Stomach (tissue), 4 donors: ENCODE data around the gene PHACTR3.

Experiments
- EP300 ChIP-seq: sonication (generic); formaldehyde crosslinking; IDR thresholded peaks from one replicate; pipeline ENCODE4 v1.6.1; 2017; ENCODE audit warnings: antibody characterized with exemption
- POLR2A ChIP-seq, 4 donors: fragments of 450-650 bp; IDR thresholded peaks; one replicate each; pipeline ENCODE4 v1.6.1; 2016; ENCODE audit warnings: antibody characterized with exemption in 4 of 4, control low read depth in 2 of 4, mild to moderate bottlenecking in 1 of 4, moderate library complexity in 1 of 4
- POLR2AphosphoS5 ChIP-seq, 3 donors: sonication (generic); formaldehyde crosslinking; IDR thresholded peaks; one replicate each; pipeline ENCODE4 v1.6.1; 2016; ENCODE audit warnings: antibody characterized with exemption in 3 of 3
- TF ChIP-seq, protein P1 (sequence below), 7 experiments: fragments of 450-650 bp in 4 of 7; fragments of 200-600 bp in 3 of 7; sonication (generic) in 3 of 7; IDR thresholded peaks; one replicate each; pipeline ENCODE4 v1.5.1; 2016 to 2019; ENCODE audit warnings: antibody characterized with exemption in 7 of 7, control low read depth in 2 of 7, mild to moderate bottlenecking in 1 of 7

DNA sequence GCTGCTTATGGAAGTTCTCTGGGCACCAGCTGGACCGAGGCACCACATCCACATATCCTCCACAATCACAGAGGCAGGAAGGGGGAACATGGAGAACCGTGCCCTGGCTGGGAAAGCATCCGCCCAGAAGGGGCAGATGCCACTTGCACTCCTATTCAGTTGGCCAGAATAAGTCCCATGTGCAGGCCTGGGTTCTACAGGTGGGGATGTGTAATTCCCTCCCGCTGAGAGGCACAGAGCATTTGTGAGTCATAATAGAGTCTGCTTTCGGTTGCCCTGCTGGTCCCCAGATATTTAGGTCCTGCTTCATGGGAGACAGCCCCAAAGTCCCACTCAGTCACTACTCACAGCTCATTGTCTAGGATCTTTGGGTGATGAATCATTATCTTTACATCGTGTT, 104.0 kb downstream of the PHACTR3 start:
- TF ChIP-seq, protein P1, sequence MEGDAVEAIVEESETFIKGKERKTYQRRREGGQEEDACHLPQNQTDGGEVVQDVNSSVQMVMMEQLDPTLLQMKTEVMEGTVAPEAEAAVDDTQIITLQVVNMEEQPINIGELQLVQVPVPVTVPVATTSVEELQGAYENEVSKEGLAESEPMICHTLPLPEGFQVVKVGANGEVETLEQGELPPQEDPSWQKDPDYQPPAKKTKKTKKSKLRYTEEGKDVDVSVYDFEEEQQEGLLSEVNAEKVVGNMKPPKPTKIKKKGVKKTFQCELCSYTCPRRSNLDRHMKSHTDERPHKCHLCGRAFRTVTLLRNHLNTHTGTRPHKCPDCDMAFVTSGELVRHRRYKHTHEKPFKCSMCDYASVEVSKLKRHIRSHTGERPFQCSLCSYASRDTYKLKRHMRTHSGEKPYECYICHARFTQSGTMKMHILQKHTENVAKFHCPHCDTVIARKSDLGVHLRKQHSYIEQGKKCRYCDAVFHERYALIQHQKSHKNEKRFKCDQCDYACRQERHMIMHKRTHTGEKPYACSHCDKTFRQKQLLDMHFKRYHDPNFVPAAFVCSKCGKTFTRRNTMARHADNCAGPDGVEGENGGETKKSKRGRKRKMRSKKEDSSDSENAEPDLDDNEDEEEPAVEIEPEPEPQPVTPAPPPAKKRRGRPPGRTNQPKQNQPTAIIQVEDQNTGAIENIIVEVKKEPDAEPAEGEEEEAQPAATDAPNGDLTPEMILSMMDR (IDR thresholded peaks at IDR 0.05) = no peak
- TF ChIP-seq EP300 = no peak
- TF ChIP-seq POLR2A (IDR thresholded peaks at IDR 0.05) = no peak
- no peak for TF ChIP-seq POLR2AphosphoS5 (IDR thresholded peaks at IDR 0.05)
